HCT116 (cell line): ENCODE results near the gene MPP4.

Experiments used
- ELF1 ChIP-seq: IDR thresholded peaks from 2 replicates; pipeline ENCODE4 v1.6.1; 2012; ENCODE audit warnings: low read depth, borderline replicate concordance
- EZH2 ChIP-seq: fragments of 200-600 bp; sonication (generic); IDR thresholded peaks from 2 replicates; pipeline ENCODE4 v1.6.1; 2017; ENCODE audit warnings: antibody characterized with exemption, mixed run types
- POLR2A ChIP-seq: IDR thresholded peaks from 2 replicates; pipeline ENCODE4 v1.7.0; 2011; ENCODE audit warnings: borderline replicate concordance; ENCODE audit not compliant: insufficient read depth, insufficient read length; ENCODE audit errors: extremely low read depth
- RAD21 ChIP-seq: IDR thresholded peaks from 2 replicates; pipeline ENCODE4 v1.6.1; 2012; ENCODE audit warnings: low read depth, mild to moderate bottlenecking
- SP1 ChIP-seq: IDR thresholded peaks from 2 replicates; pipeline ENCODE4 v1.6.1; 2012; ENCODE audit warnings: low read depth
- YY1 ChIP-seq: IDR thresholded peaks from 2 replicates; pipeline ENCODE4 v1.6.1; 2011; ENCODE audit warnings: low read length, low read depth, moderate library complexity, mild to moderate bottlenecking; ENCODE audit not compliant: insufficient replicate concordance; ENCODE audit errors: extremely low read depth
- ZNF274 ChIP-seq: fragments of 200-500 bp; sonication (Bioruptor generic); IDR thresholded peaks from 2 replicates; pipeline ENCODE4 v1.6.1; 2014; ENCODE audit warnings: mild to moderate bottlenecking, low read depth, low read length, inconsistent platforms
- TF ChIP-seq, protein P1 (sequence below), 3 experiments: fragments of 200-600 bp in 1 of 3; sonication (generic) in 1 of 3; IDR thresholded peaks in 2 of 3; conservative IDR thresholded peaks in 1 of 3; 2 replicates each; pipeline ENCODE4 v1.5.1; 2012 to 2017; ENCODE audit warnings: low read depth in 2 of 3, low read length in 2 of 3, antibody characterized with exemption in 1 of 3, borderline replicate concordance in 1 of 3, control low read depth in 1 of 3, mild to moderate bottlenecking in 1 of 3, mixed read lengths in 1 of 3, mixed run types in 1 of 3, moderate library complexity in 1 of 3; ENCODE audit not compliant: insufficient read depth in 1 of 3
- TF ChIP-seq, protein P2 (sequence below): IDR thresholded peaks from 2 replicates; pipeline ENCODE4 v1.6.1; 2012

DNA sequence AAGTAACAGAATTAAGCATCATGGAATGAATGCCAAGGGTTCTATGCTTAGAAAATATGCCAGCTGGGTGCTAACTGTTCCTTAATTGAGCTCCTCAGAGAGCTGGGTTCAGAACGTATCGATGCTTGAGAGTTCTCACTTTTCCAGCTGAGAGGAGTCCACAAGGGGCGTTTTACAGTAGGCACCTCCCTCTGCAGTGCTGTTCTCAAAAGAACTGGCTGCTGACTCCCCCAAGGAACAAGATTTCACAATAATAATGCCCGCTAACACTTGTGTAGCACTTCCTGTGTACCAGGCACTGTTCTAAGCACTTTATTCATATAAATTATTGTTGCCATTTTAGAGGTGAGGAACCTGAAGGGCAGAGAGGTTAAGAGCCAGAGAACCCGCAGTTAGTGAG lies 37.1 kb downstream of the MPP4 start:
- no peak for TF ChIP-seq YY1
- no peak for TF ChIP-seq ELF1
- TF ChIP-seq, protein P1, sequence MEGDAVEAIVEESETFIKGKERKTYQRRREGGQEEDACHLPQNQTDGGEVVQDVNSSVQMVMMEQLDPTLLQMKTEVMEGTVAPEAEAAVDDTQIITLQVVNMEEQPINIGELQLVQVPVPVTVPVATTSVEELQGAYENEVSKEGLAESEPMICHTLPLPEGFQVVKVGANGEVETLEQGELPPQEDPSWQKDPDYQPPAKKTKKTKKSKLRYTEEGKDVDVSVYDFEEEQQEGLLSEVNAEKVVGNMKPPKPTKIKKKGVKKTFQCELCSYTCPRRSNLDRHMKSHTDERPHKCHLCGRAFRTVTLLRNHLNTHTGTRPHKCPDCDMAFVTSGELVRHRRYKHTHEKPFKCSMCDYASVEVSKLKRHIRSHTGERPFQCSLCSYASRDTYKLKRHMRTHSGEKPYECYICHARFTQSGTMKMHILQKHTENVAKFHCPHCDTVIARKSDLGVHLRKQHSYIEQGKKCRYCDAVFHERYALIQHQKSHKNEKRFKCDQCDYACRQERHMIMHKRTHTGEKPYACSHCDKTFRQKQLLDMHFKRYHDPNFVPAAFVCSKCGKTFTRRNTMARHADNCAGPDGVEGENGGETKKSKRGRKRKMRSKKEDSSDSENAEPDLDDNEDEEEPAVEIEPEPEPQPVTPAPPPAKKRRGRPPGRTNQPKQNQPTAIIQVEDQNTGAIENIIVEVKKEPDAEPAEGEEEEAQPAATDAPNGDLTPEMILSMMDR (IDR thresholded peaks at IDR 0.05 in 2 of 3, conservative IDR thresholded peaks at IDR 0.05 in 1 of 3; ENCODE audit: borderline replicate concordance in 1 of 3, insufficient read depth in 1 of 3, low read depth in 2 of 3, low read length in 2 of 3) = no peak
- no peak for TF ChIP-seq POLR2A
- no peak for TF ChIP-seq EZH2
- TF ChIP-seq SP1 = no peak
- TF ChIP-seq, protein P2, sequence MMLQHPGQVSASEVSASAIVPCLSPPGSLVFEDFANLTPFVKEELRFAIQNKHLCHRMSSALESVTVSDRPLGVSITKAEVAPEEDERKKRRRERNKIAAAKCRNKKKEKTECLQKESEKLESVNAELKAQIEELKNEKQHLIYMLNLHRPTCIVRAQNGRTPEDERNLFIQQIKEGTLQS = no peak
- no peak for TF ChIP-seq ZNF274
- TF ChIP-seq RAD21 = no peak
